ENCODE measurements around the gene NEDD4L. TPM values are rescaled to one million over a fixed set of nuclear protein-coding genes. Genes with fewer than 3 reads are reported as not detected.

NEDD4L gene
- polyA plus RNA-seq, 1 of the 3 experiments (the other 2 are of a cell fraction), result 13.2 TPM

GRCh38 chr18:58060254-58060653 lies 16.2 kb downstream of the NEDD4L start:
- Histone ChIP-seq H3K4me1 (ENCODE audit: control insufficient read depth in 1 of 2, insufficient read depth in 2 of 2, low read depth in 1 of 2, low read length in 1 of 2) (no peaks in the 10 kb centered on the region), H3K9me2 (no peaks in the 10 kb centered on the region), H3K27me3 (ENCODE audit: insufficient read depth) (no peaks in the 10 kb centered on the region), H4K20me1 (ENCODE audit: insufficient read depth) (no peaks in the 10 kb centered on the region), H2AFZ (ENCODE audit: low read depth) (no peak overlapping the region), H3F3A (replicated peaks; ENCODE audit: insufficient read depth) (peaks cover 4% of the 10 kb centered on the region), H3K4me3 (ENCODE audit: low read depth in 2 of 2, low read length in 1 of 2) (no peak overlapping the region), H3K9me3 (no peaks in the 10 kb centered on the region), H3K4me2 (no peak overlapping the region), H3K27ac (ENCODE audit: low read depth in 2 of 2, low read length in 1 of 2) (no peak overlapping the region), H3K36me3 (replicated peaks in 1 of 2; ENCODE audit: control insufficient read depth in 1 of 2, insufficient read depth in 2 of 2, low read length in 1 of 2) (no peaks in the 10 kb centered on the region), H3K79me2 (ENCODE audit: insufficient read depth) (no peaks in the 10 kb centered on the region), H3K9ac (no peak overlapping the region)
- POLR2A ChIA-PET, result no interaction called here
- TF ChIP-seq EP300 (IDR thresholded peaks at IDR 0.05; ENCODE audit: borderline replicate concordance in 1 of 2, low read depth in 1 of 2, low read length in 1 of 2) (no peak), RCOR1 (IDR thresholded peaks at IDR 0.05; ENCODE audit: low read length) (no peak), YY1 (IDR thresholded peaks at IDR 0.05; ENCODE audit: low read depth) (no peak), FOXJ3 (CRISPR knock-in tag; IDR thresholded peaks at IDR 0.05) (no peak), JUND (IDR thresholded peaks at IDR 0.05) (no peak), USF2 (IDR thresholded peaks at IDR 0.05; ENCODE audit: borderline replicate concordance, low read depth, low read length) (no peak), SMC3 (IDR thresholded peaks at IDR 0.05; ENCODE audit: low read depth, low read length) (no peak), FOXM1 (IDR thresholded peaks at IDR 0.05; ENCODE audit: low read depth) (no peak), ELF1 (IDR thresholded peaks at IDR 0.05) (no peak), RAD21 (IDR thresholded peaks at IDR 0.05; ENCODE audit: low read length) (no peak), SIN3A (IDR thresholded peaks at IDR 0.05; ENCODE audit: borderline replicate concordance, low read depth, low read length) (no peak), EZH2phosphoT487 (IDR thresholded peaks at IDR 0.05; ENCODE audit: borderline replicate concordance, low read depth) (no peak), GATA2 (CRISPR knock-in tag; IDR thresholded peaks at IDR 0.05) (no peak), ZBTB33 (IDR thresholded peaks at IDR 0.05; ENCODE audit: borderline replicate concordance, low read depth) (no peak), MAX (IDR thresholded peaks at IDR 0.05; ENCODE audit: low read depth) (no peak)
- DNase-seq, result no peak
- WGBS (ENCODE audit: low lambda C conversion rate), result 28% methylated on average over 4 of the region's 5 CpGs
- CTCF ChIA-PET, result interaction anchor here (0.8 to 3.1 kb wide), 3 partner anchors 9 to 76 kb away, joined by 3 to 22 read pairs (median 4); no protein-coding TSS in a partner anchor

GRCh38 chr18:58061349-58061748 lies 17.3 kb downstream of the NEDD4L start:
- Histone ChIP-seq H3K9me2 (no peaks in the 10 kb centered on the region), H3K9me3 (no peaks in the 10 kb centered on the region), H3K27me3 (ENCODE audit: insufficient read depth) (no peaks in the 10 kb centered on the region), H3K36me3 (replicated peaks in 1 of 2; ENCODE audit: control insufficient read depth in 1 of 2, insufficient read depth in 2 of 2, low read length in 1 of 2) (no peaks in the 10 kb centered on the region), H2AFZ (ENCODE audit: low read depth) (no peak overlapping the region), H3K4me3 (ENCODE audit: low read depth in 2 of 2, low read length in 1 of 2) (no peak overlapping the region), H3K27ac (ENCODE audit: low read depth in 2 of 2, low read length in 1 of 2) (no peak overlapping the region), H3K79me2 (ENCODE audit: insufficient read depth) (no peaks in the 10 kb centered on the region), H3K4me1 (ENCODE audit: control insufficient read depth in 1 of 2, insufficient read depth in 2 of 2, low read depth in 1 of 2, low read length in 1 of 2) (no peaks in the 10 kb centered on the region), H3K9ac (no peak overlapping the region), H3F3A (replicated peaks; ENCODE audit: insufficient read depth) (peaks cover 4% of the 10 kb centered on the region), H4K20me1 (ENCODE audit: insufficient read depth) (no peaks in the 10 kb centered on the region), H3K4me2 (no peak overlapping the region)
- no peak for DNase-seq
- 78% methylated on average over 3 of the region's 3 CpGs for WGBS (ENCODE audit: low lambda C conversion rate)
- POLR2A ChIA-PET, result no interaction called here
- CTCF ChIA-PET, result interaction anchor here (1.5 to 3.1 kb wide), 4 partner anchors 18 to 74 kb away, joined by 3 to 22 read pairs (median 7); partner anchors contain the start of gene NEDD4L
- no peak for TF ChIP-seq USF2 (IDR thresholded peaks at IDR 0.05; ENCODE audit: borderline replicate concordance, low read depth, low read length)
- TF ChIP-seq ZBTB33 (IDR thresholded peaks at IDR 0.05; ENCODE audit: borderline replicate concordance, low read depth), result no peak
- no peak for TF ChIP-seq EP300 (IDR thresholded peaks at IDR 0.05; ENCODE audit: borderline replicate concordance in 1 of 2, low read depth in 1 of 2, low read length in 1 of 2)
- TF ChIP-seq NRF1 (IDR thresholded peaks at IDR 0.05; ENCODE audit: low read depth, low read length), result no peak
- no peak for TF ChIP-seq YY1 (IDR thresholded peaks at IDR 0.05; ENCODE audit: low read depth)
- no peak for TF ChIP-seq TAF1 (IDR thresholded peaks at IDR 0.05; ENCODE audit: borderline replicate concordance, low read depth, low read length)
- TF ChIP-seq FOSL2 (IDR thresholded peaks at IDR 0.05; ENCODE audit: borderline replicate concordance, low read depth), result no peak
- no peak for TF ChIP-seq TCF12 (IDR thresholded peaks at IDR 0.05)
- no peak for TF ChIP-seq TEAD4 (IDR thresholded peaks at IDR 0.05; ENCODE audit: borderline replicate concordance, insufficient read depth)
- no peak for TF ChIP-seq ELF1 (IDR thresholded peaks at IDR 0.05)
- TF ChIP-seq GATA2 (CRISPR knock-in tag; IDR thresholded peaks at IDR 0.05), result no peak
- TF ChIP-seq NFIC (IDR thresholded peaks at IDR 0.05; ENCODE audit: borderline replicate concordance), result no peak
- TF ChIP-seq SMC3 (IDR thresholded peaks at IDR 0.05; ENCODE audit: low read depth, low read length), result no peak
- no peak for TF ChIP-seq RFX5 (IDR thresholded peaks at IDR 0.05; ENCODE audit: low read length)

Data from SK-N-SH (cell line).